Testis (tissue), 2 donors: ENCODE data around the gene ALDH16A1.
A peak's percentile ranks its signal among the peaks of the same experiment; 100 is the strongest.

Source experiments
- POLR2A ChIP-seq: fragments of 450-650 bp; IDR thresholded peaks from one replicate; pipeline ENCODE4 v1.6.1; 2017; ENCODE audit warnings: antibody characterized with exemption, mild to moderate bottlenecking, moderate library complexity
- TF ChIP-seq, protein P1 (sequence below), 3 experiments: fragments of 450-650 bp in 2 of 3; fragments of 200-600 bp in 1 of 3; sonication (generic) in 1 of 3; IDR thresholded peaks; one replicate each; pipeline ENCODE4 v1.5.1; 2016 to 2019; ENCODE audit warnings: antibody characterized with exemption in 3 of 3, mild to moderate bottlenecking in 2 of 3, moderate library complexity in 1 of 3

DNA sequence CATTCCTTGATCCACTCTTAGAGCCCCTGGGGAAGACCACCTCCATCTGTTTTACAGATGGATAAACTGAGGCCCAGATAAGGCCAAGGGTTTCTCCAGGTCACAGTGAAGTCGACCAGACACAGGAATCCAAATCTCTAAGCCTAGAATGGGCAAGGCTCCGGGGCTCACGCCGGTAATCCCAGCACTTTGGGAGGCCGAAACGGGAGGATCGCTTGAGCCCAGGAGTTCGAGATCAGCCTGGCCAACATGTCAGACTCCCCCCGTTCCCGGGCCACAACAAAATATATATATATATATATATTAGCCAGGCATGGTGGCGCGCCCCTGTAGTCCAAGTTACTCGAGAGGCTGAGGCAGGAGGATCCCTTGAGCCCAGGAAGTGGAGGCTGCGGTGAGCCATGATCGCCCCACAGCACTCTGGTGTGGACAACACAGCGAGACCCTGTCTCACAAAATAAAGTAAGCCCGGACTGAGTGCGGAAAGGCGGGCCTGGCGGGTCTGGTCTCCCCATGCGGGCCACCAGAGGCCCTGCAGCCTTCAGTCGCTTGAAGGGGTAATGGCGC lies 33.8 kb downstream of the ALDH16A1 start:
- TF ChIP-seq, protein P1, sequence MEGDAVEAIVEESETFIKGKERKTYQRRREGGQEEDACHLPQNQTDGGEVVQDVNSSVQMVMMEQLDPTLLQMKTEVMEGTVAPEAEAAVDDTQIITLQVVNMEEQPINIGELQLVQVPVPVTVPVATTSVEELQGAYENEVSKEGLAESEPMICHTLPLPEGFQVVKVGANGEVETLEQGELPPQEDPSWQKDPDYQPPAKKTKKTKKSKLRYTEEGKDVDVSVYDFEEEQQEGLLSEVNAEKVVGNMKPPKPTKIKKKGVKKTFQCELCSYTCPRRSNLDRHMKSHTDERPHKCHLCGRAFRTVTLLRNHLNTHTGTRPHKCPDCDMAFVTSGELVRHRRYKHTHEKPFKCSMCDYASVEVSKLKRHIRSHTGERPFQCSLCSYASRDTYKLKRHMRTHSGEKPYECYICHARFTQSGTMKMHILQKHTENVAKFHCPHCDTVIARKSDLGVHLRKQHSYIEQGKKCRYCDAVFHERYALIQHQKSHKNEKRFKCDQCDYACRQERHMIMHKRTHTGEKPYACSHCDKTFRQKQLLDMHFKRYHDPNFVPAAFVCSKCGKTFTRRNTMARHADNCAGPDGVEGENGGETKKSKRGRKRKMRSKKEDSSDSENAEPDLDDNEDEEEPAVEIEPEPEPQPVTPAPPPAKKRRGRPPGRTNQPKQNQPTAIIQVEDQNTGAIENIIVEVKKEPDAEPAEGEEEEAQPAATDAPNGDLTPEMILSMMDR (IDR thresholded peaks at IDR 0.05), result peak in 1 of 3 experiments; percentile 25
- TF ChIP-seq POLR2A, result no peak
